Panc1 (cell line): ENCODE data around the gene PRAMEF2.
"Not testable (repeated sequence)": the region's sequence is repeated elsewhere in the genome, so short reads cannot be mapped to it uniquely, and the experiment has no call there.

ENCODE experiments used
- CTCF ChIP-seq: fragments of 450-650 bp; IDR thresholded peaks from 2 replicates; pipeline ENCODE4 v1.5.1; 2017; ENCODE audit warnings: mild to moderate bottlenecking
- POLR2AphosphoS5 ChIP-seq: IDR thresholded peaks from 2 replicates; pipeline ENCODE4 v1.6.1; 2012; ENCODE audit warnings: mild to moderate bottlenecking, low read depth, low read length, moderate library complexity
- REST ChIP-seq, 2 experiments: IDR thresholded peaks; 2 replicates each; pipeline ENCODE4 v1.6.1; 2011 to 2012; ENCODE audit warnings: low read depth in 2 of 2, control low read depth in 1 of 2, low read length in 1 of 2, mild to moderate bottlenecking in 1 of 2, moderate library complexity in 1 of 2; ENCODE audit not compliant: insufficient read depth in 1 of 2
- SIN3A ChIP-seq: IDR thresholded peaks from 2 replicates; pipeline ENCODE4 v1.6.1; 2012; ENCODE audit warnings: low read depth, mild to moderate bottlenecking, low read length, moderate library complexity, borderline replicate concordance; ENCODE audit not compliant: insufficient read depth
- TCF7L2 ChIP-seq: IDR thresholded peaks from 2 replicates; pipeline ENCODE4 v1.6.1; 2011; ENCODE audit warnings: mild to moderate bottlenecking, low read depth, low read length, inconsistent platforms

GRCh38 chr1:12886101-12886500 lies 29.2 kb downstream of the PRAMEF2 start, which contains the start of gene PRAMEF4:
- not testable (repeated sequence) for TF ChIP-seq CTCF; POLR2AphosphoS5; REST (IDR thresholded peaks at IDR 0.05; ENCODE audit: insufficient read depth in 1 of 2, low read depth in 2 of 2, low read length in 1 of 2); TCF7L2; SIN3A
